HG03378 (cell line): ENCODE results near the gene MLXIP.
"Not testable (repeated sequence)": the region's sequence is repeated elsewhere in the genome, so short reads cannot be mapped to it uniquely, and the experiment has no call there.

Source experiments
- ATAC-seq: cut with Tn5 transposase; IDR thresholded peaks from one replicate; pipeline ENCODE4 v1.9.1; 2021; ENCODE audit warnings: mild to moderate bottlenecking, moderate library complexity; ENCODE audit not compliant: unreplicated experiment

MLXIP gene

GRCh38 chr12:122174155-122174845, 95.7 kb downstream of the MLXIP start, which contains the start of gene IL31:
TSS of gene IL31 (minus strand) at chr12:122174221. CDS start at chr12:122174172, 49 bp downstream.
- ATAC-seq: no peak

- not testable (repeated sequence) for ATAC-seq
Observed at GRCh38 chr12:122176473-122176872, 97.9 kb downstream of the MLXIP start.

GRCh38 chr12:122182887-122183587, 104.5 kb downstream of the MLXIP start, which contains the start of gene LRRC43:
TSS of gene LRRC43 (plus strand) at chr12:122183123. CDS start at chr12:122183145, 22 bp downstream.
- ATAC-seq: no peak

GRCh38 chr12:122183588-122183940, 105.0 kb downstream of the MLXIP start:
- no peak for ATAC-seq

GRCh38 chr12:122184517-122184916, 106.0 kb downstream of the MLXIP start:
- no peak for ATAC-seq

GRCh38 chr12:122185079-122185478, 106.5 kb downstream of the MLXIP start:
- no peak for ATAC-seq

GRCh38 chr12:122185494-122186082, 107.0 kb downstream of the MLXIP start:
- no peak for ATAC-seq

GRCh38 chr12:122187466-122187865, 108.9 kb downstream of the MLXIP start:
- no peak for ATAC-seq

GRCh38 chr12:122189626-122190475, 111.3 kb downstream of the MLXIP start:
- no peak for ATAC-seq

- ATAC-seq: no peak
Observed at GRCh38 chr12:122190842-122191668, 112.5 kb downstream of the MLXIP start.

GRCh38 chr12:122192441-122192840, 113.9 kb downstream of the MLXIP start:
- ATAC-seq: no peak

GRCh38 chr12:122194804-122195203, 116.2 kb downstream of the MLXIP start:
- no peak for ATAC-seq

- ATAC-seq: no peak
Observed at GRCh38 chr12:122195405-122195804, 116.8 kb downstream of the MLXIP start.
